GM18502 (cell line): ENCODE results near the gene CSTB.
"Not testable (repeated sequence)": the region's sequence is repeated elsewhere in the genome, so short reads cannot be mapped to it uniquely, and the experiment has no call there.

ENCODE experiments used
- ATAC-seq: cut with Tn5 transposase; IDR thresholded peaks from one replicate; pipeline ENCODE4 v1.9.1; 2021; ENCODE audit warnings: mild to moderate bottlenecking; ENCODE audit not compliant: unreplicated experiment, poor library complexity

Gene CSTB, protein sequence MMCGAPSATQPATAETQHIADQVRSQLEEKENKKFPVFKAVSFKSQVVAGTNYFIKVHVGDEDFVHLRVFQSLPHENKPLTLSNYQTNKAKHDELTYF

DNA sequence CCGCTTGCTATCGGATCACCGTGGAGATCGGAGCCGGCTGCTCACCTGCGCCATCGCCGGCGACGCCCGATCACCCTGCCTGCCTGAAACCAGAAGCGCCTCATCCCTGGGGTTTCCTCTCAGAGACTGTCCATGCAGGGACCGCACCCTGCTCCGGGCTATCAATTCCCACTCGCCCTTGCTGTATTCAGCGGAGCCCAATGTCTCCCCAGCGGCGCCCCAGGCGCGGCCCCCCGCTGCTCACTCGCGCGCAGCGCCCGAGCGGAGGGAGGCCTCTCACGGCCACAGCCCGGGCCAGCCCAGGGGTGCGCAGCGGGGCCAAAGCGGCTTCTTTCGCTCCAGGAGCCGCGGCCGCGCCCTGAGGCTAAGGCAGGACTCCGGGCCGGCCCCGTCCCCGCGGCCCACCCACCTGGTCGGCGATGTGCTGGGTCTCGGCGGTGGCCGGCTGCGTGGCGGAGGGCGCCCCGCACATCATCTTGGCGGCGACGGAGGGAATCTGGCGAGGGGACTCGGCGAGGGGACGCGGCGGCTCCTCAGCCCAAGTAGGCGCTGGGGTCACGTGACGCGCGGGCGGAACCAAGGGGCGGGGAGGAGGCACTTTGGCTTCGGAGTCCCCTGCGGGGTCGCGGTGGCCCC lies at the start of gene CSTB:
Gene CSTB (minus strand): TSS at position 514 of the 636 bp plus-strand sequence. CDS start 39 bp downstream, at position 475.
- ATAC-seq: peak; percentile 71

DNA sequence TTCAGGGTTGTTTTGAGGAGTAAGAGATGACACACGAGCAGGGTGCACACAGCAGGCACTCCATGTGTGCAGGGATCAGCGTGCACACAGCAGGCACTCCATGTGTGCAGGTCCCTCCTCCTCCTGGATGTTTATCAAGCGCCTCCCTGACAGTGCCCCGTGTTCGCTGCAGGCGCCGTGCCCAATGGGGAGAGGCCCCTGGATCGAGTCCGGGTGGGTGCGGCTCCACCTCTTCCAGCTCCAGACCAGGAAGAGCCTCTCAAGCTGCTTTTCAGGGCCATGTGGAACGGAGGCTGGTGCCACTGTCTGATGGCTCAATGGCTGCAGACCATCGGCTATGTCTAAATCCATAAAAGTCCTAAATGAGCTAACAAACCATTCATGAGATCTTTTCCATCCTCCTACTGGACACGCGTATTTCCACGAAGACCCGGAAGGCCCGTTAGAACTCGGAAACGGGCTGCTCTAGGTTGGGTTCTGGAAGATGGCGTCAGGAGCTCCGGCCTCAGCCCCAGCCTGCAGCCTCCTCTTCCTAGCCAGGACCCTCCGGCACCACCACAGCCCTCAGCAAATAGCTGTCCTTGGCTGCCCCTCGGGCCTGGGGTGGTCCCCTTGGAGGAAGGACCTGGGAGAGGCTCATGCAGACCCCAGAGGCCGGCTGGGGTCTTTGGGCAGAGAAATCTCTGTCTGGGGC lies 49.3 kb upstream of the CSTB start:
- ATAC-seq: no peak

DNA sequence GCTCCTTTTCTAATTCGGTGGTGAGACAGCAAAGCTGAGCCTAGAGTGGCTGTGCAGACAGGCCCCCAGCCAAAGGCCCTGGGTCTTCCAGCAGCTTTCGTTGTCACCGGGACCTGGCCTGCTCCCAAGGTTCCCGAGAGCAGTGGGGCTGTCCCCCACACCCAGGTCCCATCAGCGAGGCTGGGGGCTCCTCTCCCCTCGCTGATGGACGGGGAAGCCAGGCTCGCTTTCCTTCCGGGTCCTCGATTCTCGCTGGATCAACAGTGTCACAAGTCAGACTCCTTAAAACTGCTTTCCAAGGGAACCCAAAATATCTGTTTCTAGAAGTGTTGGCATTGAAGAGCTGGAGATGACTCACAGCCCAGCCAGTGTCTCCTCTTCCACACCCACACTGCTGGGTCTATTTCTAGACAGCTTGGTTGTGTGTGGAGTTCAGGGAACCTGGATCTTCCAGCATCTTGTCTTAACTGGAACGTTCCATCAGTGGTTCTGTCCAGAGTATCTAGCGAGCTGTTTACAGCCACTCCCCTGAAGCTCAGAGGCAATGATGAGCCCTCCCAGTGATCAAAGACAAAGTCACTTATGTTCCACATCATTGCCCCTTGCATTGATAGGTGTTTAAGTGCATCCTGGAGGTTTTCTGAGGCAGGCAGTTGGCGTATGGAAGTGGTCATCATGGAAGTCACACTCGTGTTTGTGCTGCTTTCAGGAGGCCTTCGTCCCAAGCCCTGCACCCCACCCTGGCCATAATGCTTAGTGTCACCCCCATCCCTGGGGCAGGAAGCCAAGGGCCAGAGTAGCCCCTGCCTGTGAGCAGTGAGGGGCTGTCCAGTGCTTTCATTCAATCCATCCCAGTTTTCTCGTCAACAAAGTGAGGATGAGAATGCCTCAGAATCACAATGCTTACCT lies 48.5 kb upstream of the CSTB start:
- ATAC-seq: no peak

DNA sequence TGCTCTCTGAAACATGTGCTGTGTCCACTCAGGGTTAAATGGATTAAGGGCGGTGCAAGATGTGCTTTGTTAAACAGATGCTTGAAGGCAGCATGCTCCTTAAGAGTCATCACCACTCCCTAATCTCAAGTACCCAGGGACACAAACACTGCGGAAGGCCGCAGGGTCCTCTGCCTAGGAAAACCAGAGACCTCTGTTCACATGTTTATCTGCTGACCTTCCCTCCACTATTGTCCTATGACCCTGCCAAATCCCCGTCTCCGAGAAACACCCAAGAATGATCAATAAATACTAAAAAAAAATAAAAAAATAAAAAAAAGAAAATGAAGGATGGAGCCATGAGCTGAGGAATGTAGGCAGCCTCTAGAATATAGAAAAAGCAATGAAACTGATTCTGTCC lies 46.6 kb upstream of the CSTB start:
- ATAC-seq: not testable (repeated sequence)

DNA sequence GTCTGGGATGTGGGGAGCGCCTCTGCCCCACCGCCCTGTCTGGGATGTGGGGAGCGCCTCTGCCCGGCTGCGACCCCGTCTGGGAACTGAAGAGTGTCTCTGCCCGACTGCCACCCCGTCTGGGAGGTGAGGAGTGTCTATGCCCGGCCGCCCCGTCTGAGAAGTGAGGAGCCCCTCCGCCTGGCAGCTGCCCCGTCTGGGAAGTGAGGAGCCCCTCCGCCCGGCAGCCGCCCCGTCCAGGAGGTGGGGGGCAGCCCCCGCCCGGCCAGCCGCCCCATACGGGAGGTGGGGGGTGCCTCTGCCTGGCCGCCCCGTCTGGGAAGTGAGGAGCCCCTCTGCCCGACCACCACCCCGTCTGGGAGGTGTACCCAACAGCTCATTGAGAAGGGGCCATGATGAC lies 46.1 kb upstream of the CSTB start:
- ATAC-seq: not testable (repeated sequence)

DNA sequence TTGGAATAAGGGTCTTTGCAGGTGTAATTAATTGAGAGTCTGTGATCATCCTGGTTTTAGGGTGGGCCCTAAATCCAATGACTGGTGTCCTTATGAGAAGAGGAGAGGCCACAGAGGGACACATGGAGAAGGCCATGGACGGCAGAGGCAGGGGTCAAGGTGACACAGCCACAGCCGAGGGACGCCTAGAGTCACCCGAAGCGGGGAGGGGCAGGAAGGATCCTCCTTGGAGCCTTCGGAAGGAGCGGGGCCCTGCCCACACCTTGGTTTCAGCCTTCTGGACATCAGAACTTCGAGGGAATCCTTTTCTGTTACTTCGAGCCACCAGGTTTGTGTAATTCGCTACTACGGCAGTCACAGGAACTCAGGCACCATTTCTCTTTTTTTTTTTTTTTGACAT lies 44.4 kb upstream of the CSTB start:
- no peak for ATAC-seq

DNA sequence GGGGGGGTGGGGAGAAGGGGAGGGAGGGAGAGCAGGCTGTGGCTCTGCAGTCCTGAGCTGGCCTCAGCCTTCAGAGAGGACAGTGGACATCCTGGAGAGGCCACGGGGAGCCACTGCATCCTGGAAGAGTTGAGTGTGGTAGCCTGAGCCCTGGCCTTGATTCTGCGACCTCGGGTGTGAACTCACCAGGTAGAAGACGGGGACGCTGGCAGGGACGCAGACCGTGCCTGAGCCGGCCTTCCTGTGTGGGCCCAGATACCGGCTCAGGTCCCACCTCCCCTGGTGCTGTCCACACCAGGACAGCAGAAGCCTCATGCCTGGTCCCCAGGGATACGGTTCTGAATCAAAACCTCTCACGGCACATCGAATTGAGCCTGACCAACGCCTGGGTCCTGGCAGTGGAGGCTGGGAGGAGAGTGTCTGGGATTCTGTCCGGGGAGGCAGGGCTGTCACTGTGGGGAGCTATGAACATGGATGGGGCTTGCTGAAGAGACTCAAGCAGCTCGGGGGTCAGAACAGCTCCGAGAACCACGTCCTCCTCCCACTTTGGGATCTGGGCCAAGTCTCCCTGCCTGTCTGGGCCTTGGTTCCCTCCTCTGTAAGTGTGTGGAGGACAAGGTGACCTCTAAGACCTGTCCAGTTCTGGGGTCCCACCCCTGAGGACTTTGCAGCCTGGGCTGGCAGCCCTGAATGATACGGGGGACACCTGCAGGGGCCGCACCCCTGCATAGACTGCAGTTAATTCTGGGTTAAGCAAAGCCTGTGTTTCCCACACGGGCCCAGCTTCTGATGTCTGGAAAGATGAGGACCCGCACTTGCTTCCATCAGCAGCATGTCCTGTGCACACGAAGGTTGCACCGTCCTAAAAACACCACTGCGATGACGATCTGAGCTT lies 43.6 kb upstream of the CSTB start:
- no peak for ATAC-seq

DNA sequence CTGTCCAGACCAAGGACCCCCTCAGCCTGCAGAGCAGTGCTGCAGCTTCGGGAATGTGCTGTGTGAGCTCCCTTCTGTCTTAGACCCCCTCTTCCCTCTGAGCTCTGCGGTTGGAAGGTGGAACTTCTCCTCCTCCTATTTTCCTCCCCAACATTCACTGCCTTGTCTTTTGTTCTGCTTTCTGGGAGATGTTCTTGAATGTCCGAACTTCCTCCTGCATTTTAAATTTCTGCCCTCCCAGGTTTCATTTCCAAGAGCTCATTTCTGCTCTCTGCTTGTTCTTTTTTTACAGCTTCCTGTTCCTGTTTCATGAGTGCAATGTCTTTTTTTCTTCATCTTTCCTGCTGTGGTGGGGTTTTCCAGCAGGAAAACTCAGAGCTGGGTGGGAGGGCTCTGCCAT lies 42.6 kb upstream of the CSTB start:
- no peak for ATAC-seq

DNA sequence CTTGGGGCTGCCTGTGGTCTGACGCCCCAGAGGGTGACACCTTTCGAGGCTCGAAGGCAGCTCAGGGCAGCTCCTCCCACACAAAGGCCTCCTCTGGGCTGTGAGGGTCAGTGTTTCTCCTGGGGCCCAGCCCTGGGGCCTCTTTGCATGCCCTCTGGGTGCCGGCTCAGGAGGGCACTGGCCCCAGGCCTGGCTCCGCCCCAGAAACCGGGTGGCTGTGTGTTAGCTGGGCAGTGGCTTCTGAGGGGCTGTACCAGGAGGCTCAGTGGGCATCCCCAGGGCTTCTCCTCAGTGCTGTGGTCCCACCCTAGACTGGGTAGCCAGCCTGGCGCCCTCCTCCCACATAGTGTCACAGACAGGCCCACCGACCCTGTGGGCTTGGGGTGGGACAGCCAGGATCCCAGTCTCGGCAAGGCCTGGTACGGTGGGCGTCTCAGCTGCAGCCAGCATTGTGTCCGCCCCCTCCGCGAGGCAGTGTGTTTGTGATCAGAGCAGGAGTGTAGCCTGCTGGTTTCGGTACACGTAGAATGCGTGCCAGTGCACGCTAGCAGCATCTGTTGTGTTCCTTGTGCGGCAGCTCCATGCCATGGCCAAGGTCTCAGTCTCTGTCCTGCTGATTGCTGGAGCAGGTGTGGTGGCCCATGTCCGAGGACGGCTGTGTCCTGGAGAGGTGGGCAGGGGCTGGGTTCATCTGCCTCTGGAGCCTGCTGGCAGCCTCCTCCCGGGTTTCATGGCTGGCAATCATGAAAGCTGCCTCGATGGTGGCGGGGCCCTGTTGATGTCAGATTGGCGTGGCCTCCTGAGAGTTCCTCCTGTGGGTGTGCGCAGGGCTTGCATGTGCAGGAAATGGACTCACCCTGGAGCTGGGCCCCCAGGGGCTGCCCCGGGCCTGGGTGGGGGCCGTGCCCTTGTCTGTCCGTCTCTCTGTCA lies 41.3 kb upstream of the CSTB start:
- no peak for ATAC-seq

DNA sequence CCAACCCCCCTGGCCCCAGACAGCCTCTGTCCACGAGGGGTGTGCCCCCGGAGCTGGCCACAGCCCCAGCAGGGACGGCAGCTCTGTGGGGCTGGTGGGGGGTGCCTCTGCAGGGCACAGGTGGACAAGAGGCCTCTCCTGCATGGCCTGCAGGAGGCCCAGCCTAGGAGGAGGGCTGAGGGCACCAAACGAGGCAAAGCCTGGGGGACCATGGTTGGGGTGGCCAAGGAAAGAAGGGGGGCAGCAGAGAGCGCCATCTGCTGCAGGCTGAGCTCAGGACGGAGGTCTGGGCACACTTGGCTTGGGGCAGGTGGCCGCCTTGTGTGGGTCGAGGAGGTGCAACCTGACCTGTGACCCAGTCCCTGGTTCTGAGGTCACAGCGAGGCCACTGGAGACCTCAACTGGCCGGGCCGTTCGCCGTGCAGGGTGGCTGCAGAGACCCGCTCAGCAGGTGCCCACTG lies 40.5 kb upstream of the CSTB start:
- no peak for ATAC-seq

DNA sequence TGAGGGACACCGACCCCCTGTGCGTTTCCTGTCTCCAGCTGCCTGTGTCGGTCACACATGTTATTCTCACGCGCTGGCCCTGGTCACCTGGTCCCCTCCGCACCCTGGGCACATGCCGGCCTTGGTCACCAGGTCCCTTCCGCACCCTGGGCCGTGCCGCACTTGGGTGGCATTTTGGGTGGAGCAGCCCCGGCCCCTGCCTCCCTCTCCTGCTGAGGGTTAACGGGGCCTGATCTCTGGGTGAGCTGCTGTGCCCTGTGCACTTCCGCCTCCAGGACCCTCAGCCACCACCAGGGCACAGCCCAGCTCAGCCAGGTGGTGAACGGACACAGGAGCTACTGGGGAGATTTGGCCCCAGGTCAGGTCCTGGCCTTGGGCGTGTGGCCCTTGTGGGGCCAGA lies 39.9 kb upstream of the CSTB start:
- ATAC-seq: no peak

DNA sequence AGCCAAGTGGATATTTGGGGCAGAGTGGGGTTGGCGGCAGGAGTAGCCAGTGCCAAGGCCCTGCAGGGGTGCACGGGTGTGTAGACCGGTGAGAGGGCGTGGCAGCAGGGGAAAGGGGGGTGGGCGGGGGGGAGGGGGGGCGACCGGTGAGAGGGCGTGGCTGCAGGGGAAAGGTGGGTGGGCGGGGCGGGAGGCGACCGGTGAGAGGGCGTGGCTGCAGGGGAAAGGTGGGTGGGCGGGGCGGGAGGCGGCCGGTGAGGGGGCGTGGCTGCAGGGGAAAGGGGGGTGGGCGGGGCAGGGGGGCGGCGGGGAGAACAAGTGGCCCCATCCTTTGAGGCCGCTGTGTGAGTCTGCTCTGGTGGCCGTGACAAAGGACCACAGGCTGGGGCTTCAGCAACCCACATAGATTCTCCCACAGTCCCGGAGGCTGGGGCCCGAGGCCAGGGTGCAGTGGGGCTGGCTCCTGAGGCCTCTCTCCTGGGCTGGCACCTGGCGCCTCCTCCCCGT lies 39.1 kb upstream of the CSTB start:
- ATAC-seq: no peak

DNA sequence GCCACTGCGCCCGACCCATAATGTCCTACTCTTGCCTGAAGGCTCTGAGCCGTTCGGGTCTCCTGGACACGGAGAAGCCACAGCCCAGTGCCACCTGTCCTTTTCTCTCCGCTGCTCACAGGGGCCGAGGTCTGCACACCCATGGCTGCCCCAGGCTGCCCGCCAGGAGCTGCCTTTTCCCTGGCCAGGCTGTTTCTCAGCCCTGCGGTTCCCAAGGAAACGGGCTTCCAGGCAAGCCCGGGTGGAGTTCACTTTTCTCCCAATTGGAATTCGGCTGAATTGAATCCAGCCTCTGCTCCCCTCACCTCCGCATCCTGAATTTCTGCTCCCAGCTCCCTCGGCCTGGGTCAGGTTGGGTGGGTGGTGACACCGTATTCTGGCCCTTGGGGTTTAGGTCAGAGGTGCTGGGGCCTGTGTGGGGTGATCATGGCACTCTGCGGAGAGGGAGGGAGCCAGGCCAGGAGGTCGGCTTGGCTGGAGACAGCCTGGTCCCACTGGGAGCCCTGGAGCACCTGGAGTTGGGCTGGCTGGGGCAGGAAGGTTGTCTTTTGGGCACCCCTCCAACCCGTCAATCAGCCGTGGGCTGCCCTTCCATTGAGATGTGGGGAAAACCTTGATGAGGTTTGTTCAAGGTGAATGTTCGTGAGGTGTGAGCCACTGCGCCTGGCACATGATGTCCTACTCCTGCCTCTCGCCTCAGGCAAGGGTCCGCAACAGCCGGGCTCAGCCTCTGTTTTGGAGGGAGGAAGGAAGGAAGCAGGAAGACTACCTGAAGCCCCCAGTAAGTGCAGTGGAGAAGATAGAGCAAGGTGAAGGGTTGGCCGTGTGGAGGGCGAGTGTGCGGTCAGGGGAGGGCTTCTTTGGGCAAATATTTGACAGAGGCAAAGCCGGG lies 38.4 kb upstream of the CSTB start:
- ATAC-seq: no peak

DNA sequence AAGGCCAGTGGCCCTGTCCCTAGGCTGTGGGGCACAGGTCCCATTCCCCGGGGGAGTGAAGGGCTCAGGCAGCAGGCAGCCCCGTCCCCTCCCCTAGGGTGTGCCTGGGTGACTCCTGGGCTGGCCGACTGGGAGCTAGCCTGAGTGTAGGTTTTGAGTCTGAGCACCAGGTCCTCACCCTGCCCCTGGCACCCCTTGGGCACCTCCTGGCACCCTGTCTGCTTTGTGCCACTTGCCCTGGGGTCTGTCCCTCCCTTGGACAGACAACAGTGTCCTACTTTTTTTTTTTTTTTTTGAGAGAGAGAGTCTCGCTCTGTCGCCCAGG lies 37.5 kb upstream of the CSTB start:
- no peak for ATAC-seq

DNA sequence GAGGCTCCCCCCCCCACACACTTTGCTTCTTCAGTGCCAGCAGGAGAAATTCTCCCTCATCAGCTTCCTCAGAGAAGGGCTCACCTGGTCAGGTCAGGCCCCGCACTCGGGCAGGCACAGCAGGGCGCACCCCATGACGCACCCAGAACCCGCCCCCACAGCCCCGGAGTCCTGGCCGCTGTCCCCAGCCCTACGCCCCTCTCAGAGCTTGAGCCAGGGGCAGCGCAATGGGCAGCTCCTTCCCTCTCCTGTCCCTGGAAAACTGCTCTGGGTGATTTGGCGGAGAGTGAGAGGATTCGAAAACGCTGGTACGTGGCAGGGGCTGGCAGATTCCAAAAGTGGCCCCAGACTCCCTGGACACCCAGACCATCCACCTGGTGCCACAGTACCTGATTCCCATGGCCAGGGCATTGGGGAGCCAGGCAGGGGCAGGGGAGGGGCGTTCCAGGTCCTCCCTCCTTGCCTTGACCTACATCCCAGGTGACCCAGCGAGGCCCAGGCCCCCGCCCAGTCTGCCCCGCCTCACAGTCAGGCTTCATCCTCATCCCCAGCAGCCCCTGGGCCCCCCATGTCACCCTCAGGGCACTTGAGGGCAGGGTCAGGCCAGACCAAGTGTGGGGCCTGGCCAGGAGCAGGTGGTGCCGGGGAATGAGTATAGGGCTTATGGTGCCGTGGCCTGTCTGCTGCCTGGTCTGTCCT lies 37.0 kb upstream of the CSTB start:
- no peak for ATAC-seq

DNA sequence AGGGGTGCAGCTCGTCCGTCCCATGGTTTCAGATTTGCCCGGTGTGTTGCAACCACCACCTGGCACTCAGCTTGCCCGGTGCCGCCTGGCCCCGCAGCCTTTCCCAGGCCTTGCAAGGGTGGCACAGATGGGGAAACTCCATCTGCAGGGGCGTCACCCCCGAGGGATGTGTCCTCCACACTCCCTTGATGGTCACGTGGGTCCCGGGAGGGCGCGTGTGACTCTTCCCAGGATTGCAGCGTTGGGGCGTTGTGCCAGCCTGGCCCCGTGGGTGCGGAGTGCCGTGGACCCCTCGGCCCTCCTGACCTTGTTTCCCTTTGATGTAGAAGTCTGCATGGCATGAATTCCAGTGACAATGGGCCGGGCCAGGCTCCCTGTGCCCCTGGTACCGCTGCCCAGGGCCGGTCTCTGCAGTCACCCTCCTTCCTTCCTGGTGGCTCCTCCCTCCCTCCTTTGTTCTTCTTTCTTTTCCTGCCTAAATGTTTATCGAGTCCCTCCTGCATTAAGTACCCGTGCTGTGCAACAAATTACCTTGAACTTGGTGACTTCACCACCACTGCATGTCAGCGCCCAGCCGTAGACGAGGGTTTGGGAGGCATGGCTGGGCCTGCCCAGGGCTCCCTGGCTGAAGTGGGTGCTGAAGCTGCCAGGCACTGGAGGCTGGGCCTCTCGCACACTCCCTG lies 36.2 kb upstream of the CSTB start:
- no peak for ATAC-seq
